MG63 (cell line): ENCODE measurements around the gene ANXA4. TPM values are rescaled to one million over a fixed set of nuclear protein-coding genes. Genes with fewer than 3 reads are reported as not detected.

Experiments
- DNase-seq: peaks from one replicate; pipeline ENCODE4 v3.0.0-alpha.2; 2020
- H3K27me3 ChIP-seq: fragments of 250-450 bp; sonication (Bioruptor Pico); 2 replicates; pipeline ENCODE4 v1.5.1; 2020; ENCODE audit warnings: mild to moderate bottlenecking, moderate library complexity
- H3K36me3 ChIP-seq: fragments of 250-450 bp; sonication (Bioruptor Pico); 2 replicates; pipeline ENCODE4 v1.5.1; 2020; ENCODE audit warnings: mild to moderate bottlenecking, moderate library complexity
- H3K4me3 ChIP-seq: fragments of 250-450 bp; sonication (Bioruptor Pico); 2 replicates; pipeline ENCODE4 v1.5.1; 2020; ENCODE audit warnings: mild to moderate bottlenecking, moderate library complexity
- H3K9me3 ChIP-seq: fragments of 250-450 bp; sonication (Bioruptor Pico); 2 replicates; pipeline ENCODE4 v1.5.1; 2020; ENCODE audit warnings: mild to moderate bottlenecking, moderate library complexity
- total RNA-seq: library from RNA; depleted of rRNA; stranded (reverse); fragments of >200 nt; shearing (Covaris generic); gene quantifications from 2 replicates; pipeline ENCODE4 v1.2.3, GENCODE V29; 2014; ENCODE audit warnings: low replicate concordance

ANXA4 gene
- total RNA-seq, 1 experiment from 2014 or later = 40.6 TPM

GRCh38 chr2:69716555-69717120, 25.3 kb upstream of the ANXA4 start:
- peak; percentile 65 for DNase-seq
- H3K27me3 ChIP-seq = no peaks in the 10 kb centered on the region
- H3K9me3 ChIP-seq = no peaks in the 10 kb centered on the region
- no peaks in the 10 kb centered on the region for H3K36me3 ChIP-seq
- no peak overlapping the region for H3K4me3 ChIP-seq

- H3K36me3 ChIP-seq = no peaks in the 10 kb centered on the region
- DNase-seq = no peak
- H3K4me3 ChIP-seq = no peak overlapping the region
- H3K27me3 ChIP-seq = no peaks in the 10 kb centered on the region
- no peaks in the 10 kb centered on the region for H3K9me3 ChIP-seq
Observed at GRCh38 chr2:69717186-69717585, 24.7 kb upstream of the ANXA4 start.

GRCh38 chr2:69717861-69718273, 24.1 kb upstream of the ANXA4 start:
- Histone ChIP-seq H3K4me3 (no peak overlapping the region), H3K27me3 (no peaks in the 10 kb centered on the region), H3K36me3 (no peaks in the 10 kb centered on the region), H3K9me3 (no peaks in the 10 kb centered on the region)
- DNase-seq = no peak

GRCh38 chr2:69718338-69718965, 23.5 kb upstream of the ANXA4 start:
- no peak overlapping the region for H3K4me3 ChIP-seq
- DNase-seq = no peak
- no peaks in the 10 kb centered on the region for H3K9me3 ChIP-seq
- H3K27me3 ChIP-seq = no peaks in the 10 kb centered on the region
- no peaks in the 10 kb centered on the region for H3K36me3 ChIP-seq

- Histone ChIP-seq H3K4me3 (no peak overlapping the region), H3K36me3 (no peaks in the 10 kb centered on the region), H3K27me3 (no peaks in the 10 kb centered on the region), H3K9me3 (no peaks in the 10 kb centered on the region)
- DNase-seq = no peak
Observed at GRCh38 chr2:69720404-69720803, 21.5 kb upstream of the ANXA4 start.

- no peaks in the 10 kb centered on the region for H3K9me3 ChIP-seq
- no peaks in the 10 kb centered on the region for H3K36me3 ChIP-seq
- no peak for DNase-seq
- no peak overlapping the region for H3K4me3 ChIP-seq
- H3K27me3 ChIP-seq = no peaks in the 10 kb centered on the region
Observed at GRCh38 chr2:69721022-69721421, 20.9 kb upstream of the ANXA4 start.

- Histone ChIP-seq H3K4me3 (no peak overlapping the region), H3K36me3 (no peaks in the 10 kb centered on the region), H3K9me3 (no peaks in the 10 kb centered on the region), H3K27me3 (no peaks in the 10 kb centered on the region)
- no peak for DNase-seq
Observed at GRCh38 chr2:69723791-69724190, 18.1 kb upstream of the ANXA4 start.

- no peak overlapping the region for H3K4me3 ChIP-seq
- no peaks in the 10 kb centered on the region for H3K36me3 ChIP-seq
- H3K9me3 ChIP-seq = no peaks in the 10 kb centered on the region
- DNase-seq = peak; percentile 49
- H3K27me3 ChIP-seq = no peaks in the 10 kb centered on the region
Observed at GRCh38 chr2:69724540-69725159, 17.3 kb upstream of the ANXA4 start.

GRCh38 chr2:69725706-69726360, 16.1 kb upstream of the ANXA4 start:
- no peaks in the 10 kb centered on the region for H3K27me3 ChIP-seq
- H3K9me3 ChIP-seq = no peaks in the 10 kb centered on the region
- no peak overlapping the region for H3K4me3 ChIP-seq
- H3K36me3 ChIP-seq = no peaks in the 10 kb centered on the region
- no peak for DNase-seq

- no peaks in the 10 kb centered on the region for H3K27me3 ChIP-seq
- H3K36me3 ChIP-seq = no peaks in the 10 kb centered on the region
- H3K9me3 ChIP-seq = no peaks in the 10 kb centered on the region
- no peak for DNase-seq
- H3K4me3 ChIP-seq = no peak overlapping the region
Observed at GRCh38 chr2:69729266-69729665, 12.7 kb upstream of the ANXA4 start.

GRCh38 chr2:69729781-69730180, 12.2 kb upstream of the ANXA4 start:
- Histone ChIP-seq H3K36me3 (no peaks in the 10 kb centered on the region), H3K27me3 (no peaks in the 10 kb centered on the region), H3K9me3 (no peaks in the 10 kb centered on the region), H3K4me3 (no peak overlapping the region)
- DNase-seq = no peak

GRCh38 chr2:69731147-69731970, 10.6 kb upstream of the ANXA4 start:
- Histone ChIP-seq H3K27me3 (no peaks in the 10 kb centered on the region), H3K9me3 (no peaks in the 10 kb centered on the region), H3K36me3 (no peaks in the 10 kb centered on the region), H3K4me3 (no peak overlapping the region)
- no peak for DNase-seq

- H3K9me3 ChIP-seq = peaks cover 4% of the 10 kb centered on the region; the same call in 1 of the 2 replicates
- DNase-seq = peak; percentile 9
- H3K36me3 ChIP-seq = no peaks in the 10 kb centered on the region
- no peaks in the 10 kb centered on the region for H3K27me3 ChIP-seq
- H3K4me3 ChIP-seq = no peak overlapping the region
Observed at GRCh38 chr2:69733342-69734034, 8.4 kb upstream of the ANXA4 start.

GRCh38 chr2:69734035-69734611, 7.8 kb upstream of the ANXA4 start:
- H3K36me3 ChIP-seq = no peaks in the 10 kb centered on the region
- DNase-seq = peak; percentile 71
- no peak overlapping the region for H3K4me3 ChIP-seq
- H3K9me3 ChIP-seq = peaks cover 4% of the 10 kb centered on the region; the same call in 1 of the 2 replicates
- H3K27me3 ChIP-seq = no peaks in the 10 kb centered on the region

- H3K36me3 ChIP-seq = no peaks in the 10 kb centered on the region
- no peak overlapping the region for H3K4me3 ChIP-seq
- H3K27me3 ChIP-seq = no peaks in the 10 kb centered on the region
- DNase-seq = no peak
- peaks cover 4% of the 10 kb centered on the region; the same call in 1 of the 2 replicates for H3K9me3 ChIP-seq
Observed at GRCh38 chr2:69734854-69735544, 6.9 kb upstream of the ANXA4 start.
